ENCODE measurements around the gene TAF4.
"Not testable (repeated sequence)": the region's sequence is repeated elsewhere in the genome, so short reads cannot be mapped to it uniquely, and the experiment has no call there.

TAF4 gene

GRCh38 chr20:61979701-61980635, 85.7 kb downstream of the TAF4 start:
- DNase-seq: no peak

- no peak for DNase-seq
Observed at GRCh38 chr20:61979090-61979489, 86.6 kb downstream of the TAF4 start.

GRCh38 chr20:61978491-61978890, 87.2 kb downstream of the TAF4 start:
- no peak for DNase-seq

GRCh38 chr20:61977419-61977786, 88.3 kb downstream of the TAF4 start:
- DNase-seq: no peak

- DNase-seq: peak in 4 of 51 donors; percentile 12 to 22 (median 16)
Observed at GRCh38 chr20:61976644-61977418, 88.8 kb downstream of the TAF4 start.

- DNase-seq: peak in 1 of 51 donors; percentile 17
Observed at GRCh38 chr20:61976263-61976643, 89.4 kb downstream of the TAF4 start.

- no peak for DNase-seq
Observed at GRCh38 chr20:61975407-61976129, 90.1 kb downstream of the TAF4 start.

- no peak for DNase-seq
Observed at GRCh38 chr20:61974357-61974665, 91.4 kb downstream of the TAF4 start.

- no peak for DNase-seq
Observed at GRCh38 chr20:61973515-61974356, 91.9 kb downstream of the TAF4 start.

- DNase-seq: no peak
Observed at GRCh38 chr20:61972636-61973508, 92.8 kb downstream of the TAF4 start.

GRCh38 chr20:61971595-61971994, 94.1 kb downstream of the TAF4 start:
- DNase-seq: not testable (repeated sequence)

GRCh38 chr20:61970357-61970756, 95.3 kb downstream of the TAF4 start:
- peak in 12 of 51 donors; percentile 13 to 40 (median 25) for DNase-seq

- DNase-seq: no peak
Observed at GRCh38 chr20:61969806-61970205, 95.9 kb downstream of the TAF4 start.

GRCh38 chr20:61968932-61969331, 96.7 kb downstream of the TAF4 start:
- DNase-seq: no peak

- DNase-seq: no peak
Observed at GRCh38 chr20:61968036-61968810, 97.5 kb downstream of the TAF4 start.

GRCh38 chr20:61967300-61967699, 98.4 kb downstream of the TAF4 start:
- no peak for DNase-seq

- DNase-seq: no peak
Observed at GRCh38 chr20:61966492-61967244, 99.0 kb downstream of the TAF4 start.
